HepG2 (cell line): ENCODE data around the gene SRP72. TPM values are rescaled to one million over a fixed set of nuclear protein-coding genes. Genes with fewer than 3 reads are reported as not detected.

Source experiments
- AHR ChIP-seq: IDR thresholded peaks from 2 replicates; pipeline ENCODE4 v1.6.1; 2018; ENCODE audit warnings: missing genetic modification reagents, missing compliant biosample characterization
- ASH2L ChIP-seq: fragments of 300-600, 200-600 bp; sonication (generic); IDR thresholded peaks from 2 replicates; pipeline ENCODE4 v1.7.0; 2017; ENCODE audit warnings: low read depth, mild to moderate bottlenecking, moderate library complexity, mixed read lengths, low read length; ENCODE audit not compliant: insufficient read length
- ATF7 ChIP-seq, 2 experiments: fragments of 450-650 bp in 1 of 2; sonication (generic) in 1 of 2; formaldehyde crosslinking in 1 of 2; IDR thresholded peaks; 2 replicates each; pipeline versions ENCODE4 v1.4.0 to v1.6.1; 2016 to 2020; ENCODE audit warnings: antibody characterized with exemption in 1 of 2, mild to moderate bottlenecking in 1 of 2, missing genetic modification reagents in 1 of 2
- BCL3 ChIP-seq: sonication (generic); formaldehyde crosslinking; IDR thresholded peaks from 2 replicates; pipeline ENCODE4 v1.5.1; 2020; ENCODE audit warnings: mild to moderate bottlenecking, missing genetic modification reagents, moderate library complexity
- BORCS8-MEF2B ChIP-seq: sonication (generic); formaldehyde crosslinking; IDR thresholded peaks from 2 replicates; pipeline ENCODE4 v1.8.0; 2022; ENCODE audit warnings: mild to moderate bottlenecking, missing genetic modification reagents
- CHD2 ChIP-seq: IDR thresholded peaks from 2 replicates; pipeline ENCODE4 v1.6.1; 2011; ENCODE audit warnings: low read depth, low read length, improper control_type of control experiment
- DBP ChIP-seq: sonication (generic); formaldehyde crosslinking; IDR thresholded peaks from 2 replicates; pipeline ENCODE4 v1.4.0; 2020; ENCODE audit warnings: missing genetic modification reagents; ENCODE audit errors: not compliant biosample characterization
- DR1 ChIP-seq: sonication (generic); formaldehyde crosslinking; IDR thresholded peaks from 2 replicates; pipeline ENCODE4 v1.8.0; 2021; ENCODE audit warnings: mild to moderate bottlenecking, missing genetic modification reagents, inconsistent platforms
- DZIP1 ChIP-seq: sonication (generic); formaldehyde crosslinking; IDR thresholded peaks from 2 replicates; pipeline ENCODE4 v1.5.0; 2020; ENCODE audit warnings: mild to moderate bottlenecking, missing genetic modification reagents
- GPBP1L1 ChIP-seq: sonication (generic); formaldehyde crosslinking; IDR thresholded peaks from 2 replicates; pipeline ENCODE4 v1.5.0; 2020; ENCODE audit warnings: mild to moderate bottlenecking, missing genetic modification reagents
- HMG20A ChIP-seq: IDR thresholded peaks from 2 replicates; pipeline ENCODE4 v1.6.1; 2016; ENCODE audit warnings: borderline replicate concordance
- JUN ChIP-seq: sonication (generic); formaldehyde crosslinking; IDR thresholded peaks from 2 replicates; pipeline ENCODE4 v1.4.0; 2020; ENCODE audit warnings: mild to moderate bottlenecking, missing genetic modification reagents
- MAZ ChIP-seq, 2 experiments: sonication (generic) in 1 of 2; formaldehyde crosslinking in 1 of 2; IDR thresholded peaks; 2 replicates each; pipeline versions ENCODE4 v1.5.0 to v1.6.1; 2012 to 2020; ENCODE audit warnings: low read depth in 2 of 2, mild to moderate bottlenecking in 2 of 2, borderline replicate concordance in 1 of 2, improper control_type of control experiment in 1 of 2, low read length in 1 of 2, missing genetic modification reagents in 1 of 2, moderate library complexity in 1 of 2
- POLR2AphosphoS2 ChIP-seq: IDR thresholded peaks from 2 replicates; pipeline ENCODE4 v1.6.1; 2011; ENCODE audit warnings: low read depth, low read length, improper control_type of control experiment
- RFX1 ChIP-seq: fragments of 450-650 bp; IDR thresholded peaks from 2 replicates; pipeline ENCODE4 v1.6.1; 2017
- SNAI1 ChIP-seq: sonication (generic); formaldehyde crosslinking; IDR thresholded peaks from 2 replicates; pipeline ENCODE4 v1.5.0; 2020; ENCODE audit warnings: mild to moderate bottlenecking, missing genetic modification reagents, borderline replicate concordance
- SP5 ChIP-seq: IDR thresholded peaks from 2 replicates; pipeline ENCODE4 v1.6.1; 2016; ENCODE audit warnings: low read depth, borderline replicate concordance
- TCF12 ChIP-seq, 2 experiments: fragments of 450-650 bp in 1 of 2; sonication (generic) in 1 of 2; formaldehyde crosslinking in 1 of 2; IDR thresholded peaks; 2 replicates each; pipeline versions ENCODE4 v1.6.1 to v1.8.0; 2017 to 2022; ENCODE audit warnings: antibody characterized with exemption in 1 of 2, mild to moderate bottlenecking in 1 of 2, missing genetic modification reagents in 1 of 2, moderate library complexity in 1 of 2
- ZNF160 ChIP-seq: sonication (generic); formaldehyde crosslinking; IDR thresholded peaks from 2 replicates; pipeline ENCODE4 v1.8.0; 2022; ENCODE audit warnings: mild to moderate bottlenecking, inconsistent platforms, missing genetic modification reagents
- ZNF232 ChIP-seq: sonication (generic); formaldehyde crosslinking; IDR thresholded peaks from 2 replicates; pipeline ENCODE4 v1.4.0; 2020; ENCODE audit warnings: missing genetic modification reagents, borderline replicate concordance
- ZNF331 ChIP-seq: sonication (generic); formaldehyde crosslinking; IDR thresholded peaks from 2 replicates; pipeline ENCODE4 v1.4.0; 2020; ENCODE audit warnings: missing genetic modification reagents
- ZNF546 ChIP-seq: sonication (generic); formaldehyde crosslinking; conservative IDR thresholded peaks from 2 replicates; pipeline ENCODE4 v1.8.1; 2023; ENCODE audit warnings: mild to moderate bottlenecking, missing genetic modification reagents
- ZNF780A ChIP-seq: sonication (generic); formaldehyde crosslinking; IDR thresholded peaks from 2 replicates; pipeline ENCODE4 v1.8.0; 2022; ENCODE audit warnings: mild to moderate bottlenecking, missing genetic modification reagents, moderate library complexity
- polyA plus RNA-seq, 8 experiments: library from polyadenylated mRNA; depleted of rRNA in 3 of 8; stranded (reverse) in 7 of 8; unstranded in 1 of 8; fragments of >200 nt; fragmentation: Illumina TruSeq in 4 of 8; extraction: Trizol in 4 of 8; gene quantifications; 2 replicates each; pipeline versions ENCODE4 v1.2.1 to v1.2.3, GENCODE V29; 2011 to 2016; ENCODE audit warnings: low read depth in 4 of 8, missing spikeins in 1 of 8, mixed read lengths in 1 of 8; ENCODE audit not compliant: insufficient read depth in 1 of 8
- total RNA-seq, 5 experiments: library from RNA; depleted of rRNA; stranded (reverse); fragments of >200 nt; fragmentation: Illumina TruSeq; extraction: Trizol; gene quantifications; 2 replicates each; pipeline ENCODE4 v1.2.3, GENCODE V29; 2016; ENCODE audit warnings: low read depth in 1 of 5

SRP72 gene
- total and polyA plus RNA-seq, 2 of the 13 experiments (the other 11 are each of a cell fraction or from before 2014, with no cell fraction given) = 64.9 to 75.6 TPM

GRCh38 chr4:56544573-56545131, 77.2 kb downstream of the SRP72 start (continued):
- TF ChIP-seq GPBP1L1 (CRISPR knock-in tag) = no peak
- TF ChIP-seq BORCS8-MEF2B = no peak
- TF ChIP-seq DR1 (CRISPR knock-in tag) = no peak
- no peak for TF ChIP-seq TCF12 (IDR thresholded peaks at IDR 0.05)
- no peak for TF ChIP-seq TCF12 (CRISPR knock-in tag; IDR thresholded peaks at IDR 0.05)
- peak; percentile 46 for TF ChIP-seq ASH2L
- TF ChIP-seq JUN (CRISPR knock-in tag) = 0 out of 2 replicates have a peak, but pooled peaks have one; percentile 46
- TF ChIP-seq POLR2AphosphoS2 = no peak
- TF ChIP-seq ZNF160 (CRISPR knock-in tag) = peak; percentile 86
- no peak for TF ChIP-seq DBP (CRISPR knock-in tag)
- TF ChIP-seq DZIP1 (CRISPR knock-in tag) = no peak
- no peak for TF ChIP-seq CHD2
- no peak for TF ChIP-seq SP5 (CRISPR knock-in tag)
- TF ChIP-seq SNAI1 (CRISPR knock-in tag) = no peak
- TF ChIP-seq ATF7 (IDR thresholded peaks at IDR 0.05) = peak; percentile 62
- TF ChIP-seq ATF7 (CRISPR knock-in tag; IDR thresholded peaks at IDR 0.05) = peak; percentile 85
- no peak for TF ChIP-seq RFX1
- TF ChIP-seq MAZ (IDR thresholded peaks at IDR 0.05; ENCODE audit: borderline replicate concordance, low read depth, low read length) = peak; percentile 88
- TF ChIP-seq MAZ (CRISPR knock-in tag; IDR thresholded peaks at IDR 0.05; ENCODE audit: low read depth) = peak; percentile 73
- TF ChIP-seq ZNF780A = no peak
- TF ChIP-seq BCL3 (CRISPR knock-in tag) = peak; percentile 39; the same call in 1 of the 2 replicates
- peak; percentile 40; the same call in 1 of the 2 replicates for TF ChIP-seq HMG20A
- peak; percentile 79 for TF ChIP-seq ZNF331 (CRISPR knock-in tag)
- peak; percentile 71; the same call in 1 of the 2 replicates for TF ChIP-seq ZNF232 (CRISPR knock-in tag)
- no peak for TF ChIP-seq ZNF546 (CRISPR knock-in tag)
- peak; percentile 57; the same call in 1 of the 2 replicates for TF ChIP-seq AHR (CRISPR knock-in tag)
